HG03457 (cell line): ENCODE results near the gene PPP2R2D.

Experiments used
- ATAC-seq: cut with Tn5 transposase; IDR thresholded peaks from one replicate; pipeline ENCODE4 v1.9.1; 2021; ENCODE audit warnings: moderate number of reproducible peaks; ENCODE audit not compliant: unreplicated experiment

The PPP2R2D gene

DNA sequence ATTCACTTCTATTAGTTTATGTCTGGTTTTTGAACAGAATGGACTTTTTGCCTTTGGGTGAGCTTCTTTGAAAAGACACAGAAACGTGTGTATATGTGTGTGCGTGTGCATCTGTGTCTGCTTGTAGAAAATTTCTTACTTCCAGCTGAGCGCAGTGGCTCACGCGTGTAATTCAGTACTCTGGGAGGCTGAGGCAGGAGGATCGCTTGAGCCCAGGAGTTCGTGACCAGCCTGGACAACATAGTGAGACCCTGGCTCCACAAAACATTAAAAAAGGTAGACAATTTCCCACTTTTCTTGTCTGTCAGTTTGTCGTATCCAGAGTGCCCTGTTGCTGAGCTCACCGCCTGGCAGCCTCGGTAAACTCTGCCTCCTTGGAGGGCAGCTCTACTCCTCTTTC is 25.4 kb downstream of the PPP2R2D start:
- ATAC-seq = no peak

DNA sequence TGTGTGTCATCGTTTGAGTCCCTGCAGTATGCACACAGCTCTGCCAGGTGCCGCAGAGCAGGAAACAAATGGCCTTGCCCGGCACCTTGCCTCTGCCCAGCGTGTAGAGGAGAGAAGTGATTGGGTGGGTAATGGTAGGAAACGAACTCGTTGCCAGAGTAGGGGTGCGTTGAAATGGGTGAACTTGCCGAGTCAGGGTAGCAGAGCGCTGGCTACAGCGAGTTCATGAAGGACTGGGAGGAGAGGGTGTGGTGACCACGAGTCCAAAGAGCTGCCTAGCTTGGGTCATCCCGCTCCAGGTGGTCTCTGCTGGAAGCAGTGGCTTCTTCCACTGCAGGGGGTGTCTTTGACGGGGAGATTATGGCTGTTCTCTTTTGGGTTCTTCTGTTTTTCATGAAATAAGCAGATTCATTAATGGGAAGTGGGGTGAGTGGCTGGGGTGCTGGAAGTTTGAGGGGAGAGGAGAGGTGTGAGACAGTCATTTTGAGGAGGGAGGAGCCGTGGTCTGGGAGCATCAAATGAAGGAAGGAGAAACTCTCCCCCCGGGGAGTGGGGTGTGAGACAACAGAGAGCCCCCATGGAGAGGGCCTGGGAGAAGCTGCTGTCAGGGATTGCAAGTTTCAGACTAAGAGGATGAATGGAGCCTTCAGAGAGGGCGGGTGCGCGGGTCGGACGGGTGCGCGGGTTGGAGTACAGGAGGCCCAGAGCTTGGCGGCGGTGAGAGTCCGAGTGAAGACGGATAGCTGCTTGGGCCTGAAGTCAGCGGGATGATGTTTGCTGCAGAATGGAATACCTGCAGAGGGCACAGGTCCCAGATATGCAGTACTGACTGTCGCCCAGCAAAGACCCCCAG is 26.2 kb downstream of the PPP2R2D start:
- ATAC-seq = no peak

DNA sequence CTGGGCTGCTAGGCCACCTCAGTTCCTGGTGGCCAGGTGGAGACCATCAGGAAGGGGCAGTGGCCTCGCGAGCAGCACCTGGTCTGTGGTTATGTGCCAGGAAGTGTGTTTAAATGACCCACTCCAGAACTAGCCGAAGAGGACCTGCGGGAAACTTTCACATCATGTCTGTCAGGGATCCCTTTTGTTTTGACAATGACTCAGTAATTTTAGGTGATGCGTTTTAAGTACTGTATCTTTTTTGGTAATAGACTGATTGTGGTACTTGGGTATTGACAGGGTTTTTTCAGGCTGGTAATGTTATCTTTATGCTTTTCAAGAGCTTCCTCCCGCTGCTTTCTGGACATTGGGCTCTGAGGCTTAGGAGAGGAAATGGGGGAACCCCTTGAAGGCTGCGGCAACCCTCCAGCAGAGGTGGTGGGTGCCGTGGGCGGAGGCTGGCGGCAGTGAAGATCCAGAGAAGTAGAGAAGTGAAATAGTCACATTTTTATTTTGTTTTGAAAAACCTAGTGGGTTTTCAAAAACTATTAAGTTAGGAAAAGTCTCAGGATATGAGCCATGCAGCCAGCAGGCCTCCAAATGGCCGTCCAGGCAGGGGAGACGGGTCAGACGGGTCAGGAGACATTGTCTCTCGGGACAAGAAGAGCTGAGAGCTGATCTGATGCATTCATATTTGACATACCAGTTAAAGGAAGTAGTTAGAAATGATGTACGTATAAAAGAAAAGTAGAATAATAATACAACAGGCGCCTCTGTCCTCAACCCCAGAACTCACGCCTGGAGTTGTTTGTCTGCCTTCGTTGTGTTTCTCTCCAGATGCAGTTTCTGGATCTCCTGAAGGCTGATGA is 27.7 kb downstream of the PPP2R2D start:
- peak; percentile 81 for ATAC-seq

DNA sequence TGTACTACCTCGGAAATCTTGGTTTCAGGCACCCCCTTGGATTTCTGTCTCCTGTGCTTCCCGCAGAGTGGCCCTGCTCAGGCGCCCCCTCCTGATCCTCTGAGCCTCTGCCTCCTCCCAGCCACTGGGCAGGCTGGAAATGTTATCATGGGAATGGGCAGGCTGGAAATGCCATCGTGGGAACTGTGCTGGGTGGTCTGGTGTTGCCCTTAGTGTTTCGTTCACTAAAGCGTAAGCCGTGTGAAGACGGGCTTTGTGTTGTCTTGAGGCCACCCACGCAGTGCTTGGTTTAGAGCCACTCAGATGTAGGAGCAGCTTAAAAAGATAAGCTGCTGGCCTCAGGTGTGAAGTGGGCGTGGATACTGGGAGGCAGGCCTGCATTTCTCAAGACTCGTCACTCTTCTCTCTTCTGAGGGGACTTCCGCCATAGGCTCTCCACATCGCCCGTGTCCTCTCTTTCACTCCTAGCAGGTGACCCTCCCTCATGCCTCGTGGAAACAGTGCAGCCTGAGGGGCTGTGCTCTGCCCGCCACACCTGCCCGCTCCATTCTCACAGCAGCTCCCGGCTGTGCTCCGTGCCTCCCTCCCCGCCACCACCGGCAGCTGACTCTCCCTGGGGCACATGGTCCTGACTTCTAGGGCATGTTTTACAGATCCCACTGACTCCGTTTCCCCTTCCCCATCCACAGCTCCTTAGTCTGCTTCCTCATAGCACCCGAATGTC is 28.5 kb downstream of the PPP2R2D start:
- ATAC-seq = no peak

DNA sequence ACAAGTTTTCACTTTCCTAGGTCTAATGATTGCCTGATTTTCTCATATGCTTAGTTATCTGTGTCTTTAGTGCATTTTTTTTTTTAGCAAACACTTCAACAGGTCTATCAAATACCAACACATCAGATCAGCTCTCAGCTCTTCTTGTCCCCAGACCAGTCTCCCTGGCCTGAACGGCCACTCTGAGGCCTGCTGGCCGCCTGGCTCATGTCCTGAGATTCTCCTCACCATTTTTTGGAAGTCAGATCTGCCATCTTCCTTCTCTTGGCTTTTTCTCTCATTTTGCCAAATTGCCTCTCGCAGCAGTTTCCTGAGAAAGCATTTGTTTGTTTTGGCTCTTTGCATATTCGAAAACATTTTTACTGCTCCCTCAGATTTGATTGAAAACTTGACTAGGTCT is 29.3 kb downstream of the PPP2R2D start:
- ATAC-seq = no peak

DNA sequence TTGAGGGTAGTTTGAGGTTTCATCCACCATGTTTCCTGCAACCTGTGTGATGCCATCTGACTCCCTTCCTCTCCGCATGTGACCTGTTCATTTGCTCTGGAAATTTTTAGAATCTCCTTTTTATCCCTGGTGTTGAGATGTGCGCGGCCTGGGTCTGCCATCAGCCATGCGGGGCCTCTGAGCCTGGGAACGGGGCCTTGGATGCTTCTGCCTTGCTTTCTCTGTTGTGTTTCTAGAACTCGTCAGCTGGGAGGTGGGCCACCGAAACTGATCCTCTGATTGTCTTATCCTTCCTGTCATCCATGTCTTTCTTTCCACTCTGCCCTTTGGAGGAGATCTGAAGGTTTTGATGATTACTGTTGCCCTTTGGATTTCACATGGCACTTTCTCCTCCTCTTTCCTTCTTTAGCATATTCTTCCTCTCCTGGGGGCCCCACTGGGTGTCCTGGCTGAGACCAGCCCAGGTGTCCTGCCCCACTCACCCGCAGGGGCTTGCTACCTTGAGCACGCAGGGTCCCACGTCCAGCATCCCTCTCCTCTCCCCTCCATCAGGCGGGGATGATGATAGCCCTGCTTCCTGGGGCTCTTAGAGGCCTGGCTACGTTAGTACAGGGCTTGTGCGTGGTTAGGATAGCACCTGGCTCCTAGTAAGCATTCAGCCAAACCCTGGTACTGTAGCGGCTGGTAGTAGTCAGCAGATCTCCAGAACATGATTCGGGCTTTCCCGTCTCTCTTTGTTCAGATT is 29.9 kb downstream of the PPP2R2D start:
- ATAC-seq = no peak

DNA sequence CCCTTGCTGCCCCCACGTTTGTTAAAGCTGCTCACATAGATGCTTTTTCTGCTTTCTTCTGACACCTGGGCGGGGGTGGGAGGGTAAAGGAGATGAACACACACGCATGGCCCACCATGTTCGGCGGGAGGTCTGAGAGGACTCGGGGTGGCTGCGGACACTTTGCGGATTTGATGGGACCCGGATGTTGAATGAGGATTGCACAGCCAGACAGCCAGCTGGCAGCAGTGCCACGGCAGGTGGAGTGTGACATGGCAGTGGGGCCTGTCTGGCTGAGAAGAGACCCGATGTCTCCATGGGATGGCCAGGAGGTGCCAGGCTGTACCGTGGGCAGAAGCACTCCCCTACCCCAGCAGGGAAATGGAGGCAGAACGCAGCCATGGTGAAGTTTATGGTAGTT is 31.2 kb downstream of the PPP2R2D start:
- no peak for ATAC-seq

DNA sequence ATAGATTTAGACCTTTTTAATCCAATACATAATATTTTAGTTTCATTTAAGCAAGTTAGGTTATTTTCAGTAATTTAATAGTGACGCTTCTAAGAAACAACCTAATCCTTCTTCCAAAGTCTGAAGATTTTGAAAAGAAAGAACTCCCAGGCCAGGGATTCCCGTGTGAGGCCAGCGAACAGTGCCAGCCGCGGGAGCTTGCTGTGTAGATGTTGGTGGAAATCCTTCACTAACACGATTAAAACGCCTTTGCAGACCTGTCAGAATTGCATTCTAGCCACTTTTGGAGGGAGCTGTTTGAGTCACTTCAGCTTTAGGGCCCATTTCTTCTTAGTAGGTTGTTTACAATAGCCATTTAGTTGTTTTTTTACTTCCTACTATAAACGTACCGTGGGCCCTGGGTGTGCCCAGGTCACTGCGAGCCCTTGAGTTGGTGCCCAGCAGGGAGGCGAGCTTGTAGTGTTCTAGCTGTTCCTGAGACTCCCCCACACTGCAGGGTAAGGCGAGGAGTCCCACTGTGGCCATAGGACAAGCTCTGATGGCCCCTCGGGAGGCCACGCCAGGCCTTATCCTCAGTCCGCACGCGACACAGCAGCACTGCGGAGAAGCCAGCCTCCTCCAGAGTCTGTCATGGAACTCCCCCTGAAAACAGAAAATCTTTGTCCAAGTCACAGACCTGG is 32.3 kb downstream of the PPP2R2D start:
- no peak for ATAC-seq

DNA sequence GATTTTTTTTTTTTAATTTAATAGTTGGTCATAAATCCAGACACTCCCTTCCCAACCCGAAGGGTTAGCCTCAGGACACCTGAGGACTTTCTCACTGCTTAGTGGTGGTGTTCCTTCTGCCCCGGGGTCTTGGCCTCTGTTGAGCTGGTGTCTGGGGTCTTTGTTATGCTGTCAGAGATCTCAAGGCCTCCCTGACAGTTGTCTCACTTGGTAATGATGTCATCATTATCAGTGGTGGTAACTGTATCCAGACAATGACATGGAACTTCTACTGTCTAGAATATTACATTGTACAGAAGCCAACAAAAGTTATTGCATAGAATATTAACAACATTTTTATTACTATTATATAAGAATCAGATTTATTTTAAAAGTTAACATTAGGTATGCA is 32.9 kb downstream of the PPP2R2D start:
- ATAC-seq = no peak

DNA sequence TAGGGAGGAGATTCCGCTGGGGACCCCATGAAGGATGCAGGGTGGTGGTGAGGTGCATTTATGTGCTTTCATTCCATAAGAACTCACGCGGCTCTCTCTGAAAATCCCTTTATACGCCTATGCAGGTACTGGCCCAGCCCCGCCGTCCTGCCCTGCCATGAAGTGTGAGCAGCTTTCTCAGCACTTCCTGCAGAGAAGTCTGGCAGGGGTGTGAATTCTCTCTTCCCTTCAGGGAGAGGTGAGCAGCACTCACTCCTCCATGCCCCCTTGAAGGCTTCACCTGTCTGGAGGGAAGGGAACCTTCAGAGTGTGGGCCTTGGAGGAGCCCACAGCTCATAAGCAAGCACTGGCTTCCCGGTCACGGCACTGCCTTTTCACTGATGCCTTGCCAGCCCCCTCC is 34.0 kb downstream of the PPP2R2D start:
- ATAC-seq = no peak

DNA sequence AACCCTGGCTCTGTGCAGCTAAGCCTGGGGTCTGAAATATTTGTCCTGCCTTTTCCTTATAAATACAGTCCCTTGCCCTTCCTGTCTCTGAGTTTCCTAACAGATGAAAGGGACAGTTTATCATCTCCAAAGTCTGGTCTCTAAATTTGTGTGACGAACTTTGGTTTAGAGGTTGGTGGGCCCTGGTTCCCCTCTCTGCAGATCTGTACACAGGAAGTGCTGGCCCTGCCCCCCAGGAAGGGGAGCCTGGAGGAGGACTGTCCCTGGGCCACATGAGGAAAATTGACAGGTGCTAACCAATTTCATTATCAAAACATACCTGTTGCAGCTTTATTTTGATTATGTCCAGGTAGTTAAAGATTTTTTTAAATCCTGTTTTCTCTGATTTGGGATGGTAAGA is 34.5 kb downstream of the PPP2R2D start:
- ATAC-seq = no peak

DNA sequence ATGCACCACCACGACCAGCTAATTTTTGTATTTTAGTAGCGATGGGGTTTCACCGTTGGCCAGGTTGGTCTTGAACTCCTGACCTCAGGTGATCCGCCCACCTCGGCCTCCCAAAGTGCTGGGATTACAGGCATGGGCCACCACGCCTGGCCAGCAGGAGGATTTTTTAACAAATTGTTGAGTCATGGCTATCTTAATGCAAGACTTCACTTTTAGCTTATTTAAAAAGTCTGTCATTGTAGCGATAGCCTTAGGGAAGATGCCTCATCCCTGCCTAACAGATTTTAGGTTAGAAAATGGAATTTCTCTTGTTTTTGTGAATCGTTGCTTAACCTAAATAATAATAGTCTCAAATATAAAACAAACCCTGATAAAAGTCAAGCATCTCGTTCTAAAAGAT is 35.5 kb downstream of the PPP2R2D start:
- no peak for ATAC-seq

DNA sequence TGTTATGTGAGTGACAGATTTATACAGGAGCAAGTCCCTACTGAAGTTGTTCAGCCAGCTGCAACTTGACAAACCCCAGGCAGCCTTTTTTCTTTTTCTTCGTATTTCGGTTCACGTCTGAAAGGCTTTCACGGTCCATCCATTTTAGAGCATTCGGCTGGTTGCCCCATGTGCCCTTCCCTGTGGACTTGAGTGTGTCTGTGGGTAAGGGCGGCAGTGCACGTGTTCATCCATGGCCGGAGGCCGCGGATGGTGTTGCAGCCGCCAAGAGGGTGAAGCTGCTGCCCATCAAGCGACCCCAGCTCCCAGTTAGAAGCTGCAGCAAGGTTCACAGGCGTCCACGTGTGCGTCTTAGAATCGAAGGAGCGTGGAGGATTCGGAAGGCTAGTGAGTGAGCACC is 35.9 kb downstream of the PPP2R2D start:
- ATAC-seq = no peak

DNA sequence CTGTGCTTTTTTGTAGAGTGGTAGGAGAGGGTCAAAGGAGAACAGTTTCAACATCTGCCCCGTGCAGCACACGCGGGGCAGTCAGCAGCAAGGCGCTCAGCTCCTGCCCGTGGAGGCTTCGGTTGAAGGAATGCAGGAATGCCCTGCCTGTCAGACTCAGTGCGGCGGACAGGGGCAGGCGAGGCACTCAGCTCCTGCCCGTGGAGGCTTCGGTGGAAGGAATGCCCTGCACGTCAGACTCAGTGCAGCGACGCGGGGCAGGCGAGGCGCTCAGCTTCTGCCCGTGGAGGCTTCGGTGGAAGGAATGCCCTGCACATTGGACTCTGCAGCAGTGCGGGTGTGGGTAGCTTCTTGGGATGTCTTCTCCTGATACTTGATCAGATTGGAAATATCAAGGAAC is 37.0 kb downstream of the PPP2R2D start:
- no peak for ATAC-seq

DNA sequence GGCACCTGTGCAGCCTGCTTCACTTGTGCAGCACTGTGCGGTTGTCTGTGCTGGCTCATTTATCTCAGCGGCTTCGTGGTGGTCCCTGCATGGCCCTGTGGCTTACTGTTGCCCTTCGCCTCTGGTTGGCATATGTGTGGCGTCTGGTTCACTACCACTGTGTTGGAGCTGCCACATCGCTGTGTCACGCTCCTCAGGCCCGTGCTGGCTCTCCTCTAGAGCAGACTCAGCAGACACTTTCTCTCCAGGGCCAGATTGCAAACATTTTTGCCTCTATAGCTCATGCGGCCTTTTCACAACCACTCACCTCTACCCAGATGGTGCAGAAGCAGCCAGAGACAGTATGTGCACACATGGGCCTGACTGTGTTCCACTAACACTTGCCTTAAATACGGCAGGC is 37.9 kb downstream of the PPP2R2D start:
- ATAC-seq = no peak

DNA sequence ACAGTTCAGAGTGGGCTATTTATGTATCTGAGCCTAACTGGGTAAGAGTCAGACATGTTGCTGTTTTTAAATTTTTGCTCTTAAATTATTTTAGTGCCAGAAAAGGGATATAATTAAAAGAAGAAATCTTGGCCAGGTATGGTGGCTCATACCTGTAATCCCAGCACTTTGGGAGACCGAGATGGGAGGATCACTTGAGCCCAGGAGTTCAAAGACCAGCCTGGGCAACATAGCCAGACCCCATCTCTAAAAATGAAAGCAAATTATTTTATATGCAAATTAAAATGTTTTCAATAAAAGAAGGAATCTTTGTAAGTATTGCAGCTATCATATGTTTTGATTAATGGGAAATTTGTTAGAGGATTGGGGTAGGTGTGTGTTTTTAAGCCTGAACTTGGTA is 41.6 kb downstream of the PPP2R2D start:
- no peak for ATAC-seq

DNA sequence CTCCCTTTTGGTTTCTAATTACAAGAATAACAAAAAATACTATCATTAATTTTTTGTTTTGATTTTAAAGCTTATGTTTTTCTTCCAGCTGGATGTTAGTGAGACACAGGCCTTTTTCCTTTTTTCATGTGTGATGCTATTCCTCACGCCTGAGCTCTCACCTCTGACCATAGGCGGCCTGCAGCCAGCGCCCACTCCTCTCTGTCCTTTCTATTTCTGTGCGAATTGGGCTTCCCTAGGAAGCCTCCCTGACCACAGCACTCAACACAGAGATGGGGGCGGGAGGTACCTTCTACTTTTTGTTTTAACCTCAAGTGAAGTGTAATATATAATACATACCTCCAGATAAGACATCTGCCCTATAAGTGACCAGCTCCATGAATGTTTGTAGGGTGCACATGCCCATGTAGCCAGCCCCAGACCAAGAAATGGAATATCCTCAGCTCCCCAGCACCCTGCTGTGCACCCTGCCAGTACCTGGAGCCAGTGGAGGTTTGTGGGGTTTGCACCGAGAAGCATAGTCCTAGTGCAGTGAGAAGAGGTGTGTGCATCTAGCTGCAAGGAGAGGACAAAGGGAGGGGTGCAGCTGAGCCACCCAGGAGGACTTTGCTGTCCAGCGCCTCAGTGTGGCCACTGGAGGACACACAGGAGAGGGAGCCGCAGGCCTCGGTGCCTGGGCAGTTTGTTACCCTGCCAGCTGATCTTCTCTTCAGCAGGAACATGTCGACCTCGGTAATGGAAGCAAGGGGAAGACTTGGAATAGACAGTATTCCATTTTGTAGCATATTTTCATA is 42.4 kb downstream of the PPP2R2D start:
- ATAC-seq = no peak

DNA sequence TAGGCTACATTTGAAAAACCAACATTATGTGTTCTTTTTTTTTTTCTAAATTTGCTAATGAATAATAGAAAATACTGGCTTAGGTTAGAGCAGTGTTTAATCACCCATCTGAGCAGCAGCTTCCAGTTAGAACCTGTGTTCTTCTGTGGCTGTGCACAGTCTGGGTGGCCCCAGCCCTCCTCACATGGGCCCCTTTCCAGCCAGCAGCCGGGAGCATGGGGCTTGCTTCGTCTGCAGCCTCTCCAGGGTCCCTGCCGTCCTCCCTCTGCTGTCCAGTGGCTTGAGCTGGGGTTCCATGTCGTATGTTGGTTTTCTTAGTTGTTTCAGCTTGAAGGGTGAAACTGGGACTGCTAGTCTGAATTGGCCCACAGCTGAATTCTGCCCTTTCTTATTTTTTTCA is 43.6 kb downstream of the PPP2R2D start:
- ATAC-seq = no peak

DNA sequence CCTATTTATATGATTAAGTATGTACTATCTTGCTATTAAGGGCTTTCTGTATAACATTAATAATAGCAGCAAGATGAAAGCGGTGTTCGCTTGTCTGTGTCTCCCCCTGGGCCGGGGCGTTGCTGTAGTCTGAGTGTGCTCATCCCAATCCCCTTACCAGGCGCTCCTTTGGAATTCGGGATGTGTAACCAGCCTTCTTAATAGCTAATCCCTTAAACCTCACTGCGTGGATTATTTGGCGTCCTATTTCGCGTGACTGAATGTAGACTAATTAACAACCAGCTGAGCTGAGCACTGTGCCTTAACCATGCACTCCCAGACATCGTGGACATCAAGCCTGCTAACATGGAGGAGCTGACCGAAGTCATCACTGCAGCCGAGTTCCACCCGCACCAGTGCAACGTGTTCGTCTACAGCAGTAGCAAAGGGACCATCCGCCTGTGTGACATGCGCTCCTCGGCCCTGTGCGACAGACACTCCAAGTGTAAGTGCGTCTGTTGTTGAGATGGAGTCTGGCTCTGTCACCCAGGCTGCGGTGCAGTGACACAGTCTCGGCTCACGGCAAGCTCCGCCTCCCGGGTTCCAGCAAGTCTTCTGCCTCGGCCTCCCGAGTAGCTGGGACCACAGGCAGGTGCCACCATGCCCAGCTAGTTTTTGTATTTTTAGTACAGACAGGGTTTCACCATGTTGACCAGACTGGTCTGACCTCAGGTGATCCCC is 44.3 kb downstream of the PPP2R2D start:
- ATAC-seq = no peak
